Left lung (tissue), 14 donors: Measurements from ENCODE around the gene AIFM1. TPM values are rescaled to one million over a fixed set of nuclear protein-coding genes. Genes with fewer than 3 reads are reported as not detected.

Experiments used
- ATAC-seq: fragments of 200-7000 bp; cut with Tn5 transposase; one replicate; pipeline ENCODE4 v1.9.1; 2020; ENCODE audit warnings: moderate library complexity
- DNase-seq, 4 donors: peaks; one replicate each; pipeline ENCODE4 v3.0.0-alpha.2; 2013 to 2020
- H3K27ac ChIP-seq, 2 donors: fragments of 200-600 bp; sonication (generic) in 1 of 2; one replicate each; pipeline versions ENCODE4 v1.5.0 to v1.8.0; 2020 to 2021
- H3K27me3 ChIP-seq, 2 donors: fragments of 200-600 bp; sonication (generic) in 1 of 2; one replicate each; pipeline versions ENCODE4 v1.5.0 to v1.8.0; 2020 to 2021
- H3K36me3 ChIP-seq, 2 donors: fragments of 200-600 bp; sonication (generic) in 1 of 2; one replicate each; pipeline versions ENCODE4 v1.5.0 to v1.8.0; 2020 to 2021
- H3K4me1 ChIP-seq, 2 donors: fragments of 200-600 bp; one replicate each; pipeline ENCODE4 v1.8.0; 2021
- H3K4me3 ChIP-seq, 2 donors: fragments of 200-600 bp; sonication (generic) in 1 of 2; one replicate each; pipeline versions ENCODE4 v1.5.0 to v1.8.0; 2020 to 2021; ENCODE audit warnings: mild to moderate bottlenecking in 1 of 2
- H3K9me3 ChIP-seq, 2 donors: fragments of 200-600 bp; sonication (generic) in 1 of 2; one replicate each; pipeline versions ENCODE4 v1.5.0 to v1.8.0; 2020 to 2021
- CTCF ChIP-seq, 2 donors: fragments of 200-600 bp; sonication (generic) in 1 of 2; IDR thresholded peaks; one replicate each; pipeline versions ENCODE4 v1.5.0 to v1.8.0; 2021; ENCODE audit warnings: antibody characterized with exemption in 2 of 2
- intact Hi-C, 2 donors: fragments of 100-400 bp; cut with DNase I; formaldehyde crosslinking; loops; one replicate each; pipeline versions ENCODE4 v1.11.2 to v1.14.2; 2022
- long read RNA-seq, 12 donors: library from polyadenylated mRNA in 2 of 12; unstranded in 2 of 12; transcript quantifications; one replicate each; pipeline ENCODE4 v2.0.0 and lab custom pipeline, GENCODE V29; 2019 to 2026
- polyA plus RNA-seq, 6 donors: library from polyadenylated mRNA; unstranded; fragments of 120-200 nt; gene quantifications; one replicate each; pipeline ENCODE4 v1.2.1, GENCODE V29; 2013; ENCODE audit not compliant: insufficient read length in 6 of 6
- total RNA-seq, 2 donors: library from RNA; stranded (reverse); fragmentation: NEBNext Ultra II Directional; extraction: Animal tissue kit (Norgen Biotek cat#: 25700); gene quantifications; one replicate each; pipeline ENCODE4 v1.2.1, GENCODE V29; 2021
- donor health status: DM: no; HTN: yes; CAD: no.
- donor health status: DM: no; HTN: no; CAD: no.

Gene AIFM1
- total RNA-seq (10 to 100 TPM; 31.2 to 33.1 TPM), polyA plus RNA-seq (10 to 100 TPM; 27.2 to 34.9 (median 30.0) TPM)
- long read RNA-seq, donor 1, transcript AIFM1-201 (16 exons, 2,260 nt): major isoform, 5 of 6 reads
- long read RNA-seq, donor 1, partial matches to known transcripts: 0 of 6 reads
- long read RNA-seq, donor 1, other reads (novel, unspliced or antisense): 0 of 6 reads
- long read RNA-seq, donor 2, transcript AIFM1-201 (16 exons, 2,260 nt): major isoform, 5 of 6 reads
- long read RNA-seq, donor 2, partial matches to known transcripts: 0 of 6 reads
- long read RNA-seq, donor 2, other reads (novel, unspliced or antisense): 0 of 6 reads
- long read RNA-seq, donor 3, transcript AIFM1-201 (16 exons, 2,260 nt): major isoform, 5 of 5 reads
- long read RNA-seq, donor 3, partial matches to known transcripts: 0 of 5 reads
- long read RNA-seq, donor 3, other reads (novel, unspliced or antisense): 0 of 5 reads
- long read RNA-seq, donor 4, transcript AIFM1-201 (16 exons, 2,260 nt): major isoform, 17 of 27 reads
- long read RNA-seq, donor 4, partial matches to known transcripts: 9 of 27 reads
- long read RNA-seq, donor 4, other reads (novel, unspliced or antisense): 1 of 27 reads
- long read RNA-seq, donor 5, transcript AIFM1-201 (16 exons, 2,260 nt): major isoform, 7 of 8 reads
- long read RNA-seq, donor 5, partial matches to known transcripts: 0 of 8 reads
- long read RNA-seq, donor 5, other reads (novel, unspliced or antisense): 0 of 8 reads
- long read RNA-seq, donor 6, transcript AIFM1-201 (16 exons, 2,260 nt): major isoform, 5 of 5 reads
- long read RNA-seq, donor 6, partial matches to known transcripts: 0 of 5 reads
- long read RNA-seq, donor 6, other reads (novel, unspliced or antisense): 0 of 5 reads
- long read RNA-seq, donor 7, partial matches to known transcripts: 0 of 5 reads
- long read RNA-seq, donor 7, other reads (novel, unspliced or antisense): 0 of 5 reads
- long read RNA-seq, donor 8, transcript AIFM1-201 (16 exons, 2,260 nt): major isoform, 5 of 5 reads
- long read RNA-seq, donor 8, partial matches to known transcripts: 0 of 5 reads
- long read RNA-seq, donor 8, other reads (novel, unspliced or antisense): 0 of 5 reads
- long read RNA-seq, donor 9: 0 reads
- long read RNA-seq, donor 10, transcript AIFM1-201 (16 exons, 2,260 nt): major isoform, 17 of 28 reads
- long read RNA-seq, donor 10, partial matches to known transcripts: 5 of 28 reads
- long read RNA-seq, donor 10, other reads (novel, unspliced or antisense): 4 of 28 reads
- long read RNA-seq, donor 11, partial matches to known transcripts: 0 of 1 reads
- long read RNA-seq, donor 11, other reads (novel, unspliced or antisense): 0 of 1 reads
- long read RNA-seq, donor 12, transcript AIFM1-201 (16 exons, 2,260 nt): major isoform, 6 of 6 reads
- long read RNA-seq, donor 12, partial matches to known transcripts: 0 of 6 reads
- long read RNA-seq, donor 12, other reads (novel, unspliced or antisense): 0 of 6 reads

- no peak for TF ChIP-seq CTCF (IDR thresholded peaks at IDR 0.05)
- Histone ChIP-seq H3K27me3 (no peaks in the 10 kb centered on the region), H3K36me3 (no peaks in the 10 kb centered on the region), H3K4me3 (peak within 1 kb of the TSS; percentile 36 to 58), H3K4me1 (peaks cover 0 to 8% of the 10 kb centered on the region in 2 donors), H3K27ac (peak within 1 kb of the TSS; percentile 90 to 91), H3K9me3 (no peaks in the 10 kb centered on the region)
- intact Hi-C loops: no loop called here
- peak; percentile 88 to 95 (median 94) for DNase-seq
- ATAC-seq: peak; percentile 97
Measured at GRCh38 chrX:130165703-130166502, at the start of gene AIFM1. TSS of gene AIFM1 (minus strand) at chrX:130165841. CDS start at chrX:130165656, 185 bp downstream.

- no peak for ATAC-seq
- no peak for TF ChIP-seq CTCF (IDR thresholded peaks at IDR 0.05)
Measured at GRCh38 chrX:130213376-130213775, 47.7 kb upstream of the AIFM1 start.

GRCh38 chrX:130212371-130212770 lies 46.7 kb upstream of the AIFM1 start:
- ATAC-seq: no peak
- Histone ChIP-seq H3K4me1 (no peaks in the 10 kb centered on the region), H3K36me3 (peaks cover 0 to 10% of the 10 kb centered on the region in 2 donors), H3K27ac (no peak overlapping the region), H3K4me3 (no peak overlapping the region), H3K27me3 (no peaks in the 10 kb centered on the region), H3K9me3 (no peaks in the 10 kb centered on the region)
- no peak for TF ChIP-seq CTCF (IDR thresholded peaks at IDR 0.05)
- DNase-seq: no peak
- intact Hi-C loops: no loop called here

More at GRCh38 chrX:130213376-130213775, 47.7 kb upstream of the AIFM1 start:
- Histone ChIP-seq H3K27ac (no peak overlapping the region), H3K36me3 (peaks cover 0 to 10% of the 10 kb centered on the region in 2 donors), H3K27me3 (no peaks in the 10 kb centered on the region), H3K4me1 (no peaks in the 10 kb centered on the region), H3K4me3 (no peak overlapping the region), H3K9me3 (no peaks in the 10 kb centered on the region)
- intact Hi-C loops: no loop called here
- DNase-seq: no peak

GRCh38 chrX:130211415-130212186 lies 46.0 kb upstream of the AIFM1 start:
- TF ChIP-seq CTCF (IDR thresholded peaks at IDR 0.05): no peak
- H3K36me3 ChIP-seq: peaks cover 0 to 10% of the 10 kb centered on the region in 2 donors
- no peaks in the 10 kb centered on the region for H3K4me1 ChIP-seq
- intact Hi-C loops: no loop called here
- no peak for DNase-seq
- no peak for ATAC-seq
- H3K9me3 ChIP-seq: no peaks in the 10 kb centered on the region
- H3K4me3 ChIP-seq: no peak overlapping the region
- H3K27me3 ChIP-seq: no peaks in the 10 kb centered on the region
- H3K27ac ChIP-seq: no peak overlapping the region
